Stimulated activated naive CD8-positive, alpha-beta T cell treated with anti-CD3 and anti-CD28 coated beads, Interleukin-15, amount 100 ng/mL, for 72 hours (primary cell): ENCODE data around the gene TUSC2.

Experiments used
- ATAC-seq: fragments of 150-1000 bp; cut with Tn5 transposase; 2 replicates; pipeline ENCODE4 v1.10.0; 2021; ENCODE audit warnings: mild to moderate bottlenecking, moderate library complexity
- DNase-seq, 2 donors: peaks; one replicate each; pipeline ENCODE4 v3.0.0; 2021 to 2022
- H3K27ac Mint-ChIP-seq, 2 donors: one replicate each; pipeline ENCODE4 v1.8.0; 2022; ENCODE audit warnings: mild to moderate bottlenecking in 2 of 2, mixed read lengths in 2 of 2, moderate library complexity in 2 of 2
- H3K27me3 Mint-ChIP-seq: one replicate; pipeline ENCODE4 v1.8.0; 2022; ENCODE audit warnings: mixed read lengths
- H3K4me1 Mint-ChIP-seq: one replicate; pipeline ENCODE4 v1.8.0; 2022; ENCODE audit warnings: mild to moderate bottlenecking, mixed read lengths
- H3K4me3 Mint-ChIP-seq, 2 donors: one replicate each; pipeline ENCODE4 v1.8.0; 2022; ENCODE audit warnings: mild to moderate bottlenecking in 2 of 2, mixed read lengths in 2 of 2, moderate library complexity in 1 of 2
- H3K9me3 Mint-ChIP-seq, 2 donors: one replicate each; pipeline ENCODE4 v1.8.0; 2022; ENCODE audit warnings: mixed read lengths in 2 of 2

Gene TUSC2

GRCh38 chr3:50358911-50359759 is 31.1 kb upstream of the TUSC2 start, which contains the start of gene TMEM115:
TMEM115 (minus strand) TSS chr3:50359521; CDS start chr3:50359063, 458 bp downstream.
- H3K4me1 Mint-ChIP-seq, result peaks cover 62% of the 10 kb centered on the region
- peak within 1 kb of the TSS; percentile 98 to 99 for H3K27ac Mint-ChIP-seq
- no peaks in the 10 kb centered on the region for H3K27me3 Mint-ChIP-seq
- peak; percentile 100 for ATAC-seq
- peak; percentile 91 to 96 for DNase-seq
- peak within 1 kb of the TSS; percentile 97 to 99 for H3K4me3 Mint-ChIP-seq
- no peaks in the 10 kb centered on the region for H3K9me3 Mint-ChIP-seq

DNA sequence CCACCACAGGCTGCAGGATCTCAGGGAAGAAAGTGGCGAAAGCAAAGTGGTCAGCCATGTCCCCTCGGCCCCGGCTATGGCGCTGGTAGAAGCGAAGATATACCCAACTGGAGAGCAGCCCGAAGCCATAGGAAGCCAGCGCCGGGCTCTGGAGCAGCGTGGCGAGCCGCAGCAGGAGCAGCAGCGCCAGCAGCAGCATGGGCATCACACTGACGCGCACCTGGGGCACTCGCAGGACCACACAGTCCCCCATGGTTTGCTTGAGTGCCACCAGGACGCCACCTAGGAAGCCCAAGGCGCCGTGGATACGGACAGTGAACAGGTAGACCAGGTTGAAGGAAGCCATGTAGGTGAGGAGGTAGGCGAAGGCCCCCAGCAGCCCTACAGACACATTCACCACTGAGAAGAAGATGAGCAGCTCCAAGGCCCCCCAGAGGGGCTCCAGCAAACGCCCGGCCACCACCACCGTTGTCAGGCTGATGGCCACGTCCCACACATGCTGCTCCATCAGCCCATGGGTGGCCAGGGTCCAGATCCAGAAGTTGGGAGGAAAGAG is 30.4 kb upstream of the TUSC2 start:
- no peaks in the 10 kb centered on the region for H3K27me3 Mint-ChIP-seq

DNA sequence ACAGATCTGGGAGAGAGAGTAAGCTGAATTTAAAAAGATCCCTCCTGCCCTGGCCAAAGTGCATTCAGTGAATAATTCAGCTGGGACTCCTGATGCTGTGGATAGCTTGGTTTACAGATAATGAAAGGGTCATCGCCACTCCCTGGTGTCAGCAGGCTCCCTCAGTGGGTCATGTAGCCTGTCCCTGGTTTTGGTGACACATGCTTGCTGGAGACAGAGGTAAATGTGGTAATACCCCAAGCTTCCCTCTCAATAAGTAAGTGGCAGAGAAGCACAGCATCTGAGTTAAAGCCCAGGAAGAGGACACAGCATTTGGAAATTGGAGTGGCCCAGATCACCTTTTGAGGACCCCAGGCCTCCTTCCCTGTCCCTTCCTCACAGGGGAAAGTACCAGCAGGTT is 29.5 kb upstream of the TUSC2 start:
- Mint-ChIP-seq H3K9me3 (no peaks in the 10 kb centered on the region), H3K27ac (peak overlapping the region in 1 of 2 donors; percentile 19), H3K4me3 (peak overlapping the region; percentile 97 to 99), H3K4me1 (peaks cover 71% of the 10 kb centered on the region), H3K27me3 (no peaks in the 10 kb centered on the region)
- ATAC-seq (no peak), DNase-seq (no peak)

More for the DNA sequence above, 30.4 kb upstream of the TUSC2 start:
- no peak for ATAC-seq
- no peak for DNase-seq
- peaks cover 64% of the 10 kb centered on the region for H3K4me1 Mint-ChIP-seq
- no peaks in the 10 kb centered on the region for H3K9me3 Mint-ChIP-seq
- H3K27ac Mint-ChIP-seq, result peak overlapping the region; percentile 98
- peak overlapping the region; percentile 97 to 99 for H3K4me3 Mint-ChIP-seq

- ATAC-seq, result no peak
- peak overlapping the region in 1 of 2 donors; percentile 25 for H3K27ac Mint-ChIP-seq
- DNase-seq, result no peak
- peak overlapping the region; percentile 97 to 99 for H3K4me3 Mint-ChIP-seq
- H3K9me3 Mint-ChIP-seq, result no peaks in the 10 kb centered on the region
- no peaks in the 10 kb centered on the region for H3K27me3 Mint-ChIP-seq
- H3K4me1 Mint-ChIP-seq, result peaks cover 79% of the 10 kb centered on the region
These were observed 28.5 kb upstream of the TUSC2 start for GRCh38 chr3:50356553-50356952.

DNA sequence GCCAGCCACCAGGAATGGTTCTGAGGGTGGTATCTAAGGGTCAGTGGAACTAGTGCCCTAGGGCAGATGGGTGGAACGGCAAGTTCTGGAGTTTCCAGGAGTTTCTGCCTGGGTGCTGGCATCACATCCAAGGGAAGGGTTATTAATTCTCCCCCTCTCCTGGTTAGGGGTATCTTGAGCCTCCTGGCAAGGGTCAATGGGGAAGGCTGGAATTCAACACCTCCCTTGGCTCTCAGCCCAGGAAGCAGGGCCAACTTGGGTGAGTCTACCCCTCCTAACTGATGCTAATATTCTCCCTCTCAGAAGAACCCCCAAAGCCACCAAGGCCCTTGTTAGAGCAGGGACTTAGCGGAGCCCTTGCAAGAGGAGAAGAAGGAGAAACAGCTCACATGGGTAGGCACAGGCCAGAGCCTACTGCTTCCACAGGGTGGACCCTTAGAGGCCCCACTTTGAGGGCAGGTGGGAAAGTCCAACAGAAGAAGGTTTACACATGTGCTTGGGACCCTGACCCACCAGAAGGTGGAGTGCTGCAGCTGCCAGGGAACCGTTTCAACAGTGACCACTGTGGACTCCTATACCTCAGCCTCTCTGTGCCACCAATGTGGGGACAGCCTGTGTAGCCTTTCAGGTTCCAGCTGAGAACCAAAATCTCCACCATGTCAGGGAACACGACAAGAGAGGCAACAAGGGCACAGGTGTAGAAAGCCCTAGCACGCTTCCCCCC is 28.0 kb upstream of the TUSC2 start:
- DNase-seq, result no peak
- Mint-ChIP-seq H3K9me3 (no peaks in the 10 kb centered on the region), H3K27ac (peak overlapping the region in 1 of 2 donors; percentile 74), H3K4me1 (peaks cover 84% of the 10 kb centered on the region), H3K4me3 (peak overlapping the region; percentile 97 to 99), H3K27me3 (no peaks in the 10 kb centered on the region)
- no peak for ATAC-seq

- Mint-ChIP-seq H3K27me3 (no peaks in the 10 kb centered on the region), H3K4me1 (peaks cover 89% of the 10 kb centered on the region), H3K27ac (peak overlapping the region in 1 of 2 donors; percentile 25), H3K9me3 (no peaks in the 10 kb centered on the region), H3K4me3 (no peak overlapping the region)
- no peak for DNase-seq
- ATAC-seq, result no peak
These were observed 26.8 kb upstream of the TUSC2 start for GRCh38 chr3:50354850-50355249.

DNA sequence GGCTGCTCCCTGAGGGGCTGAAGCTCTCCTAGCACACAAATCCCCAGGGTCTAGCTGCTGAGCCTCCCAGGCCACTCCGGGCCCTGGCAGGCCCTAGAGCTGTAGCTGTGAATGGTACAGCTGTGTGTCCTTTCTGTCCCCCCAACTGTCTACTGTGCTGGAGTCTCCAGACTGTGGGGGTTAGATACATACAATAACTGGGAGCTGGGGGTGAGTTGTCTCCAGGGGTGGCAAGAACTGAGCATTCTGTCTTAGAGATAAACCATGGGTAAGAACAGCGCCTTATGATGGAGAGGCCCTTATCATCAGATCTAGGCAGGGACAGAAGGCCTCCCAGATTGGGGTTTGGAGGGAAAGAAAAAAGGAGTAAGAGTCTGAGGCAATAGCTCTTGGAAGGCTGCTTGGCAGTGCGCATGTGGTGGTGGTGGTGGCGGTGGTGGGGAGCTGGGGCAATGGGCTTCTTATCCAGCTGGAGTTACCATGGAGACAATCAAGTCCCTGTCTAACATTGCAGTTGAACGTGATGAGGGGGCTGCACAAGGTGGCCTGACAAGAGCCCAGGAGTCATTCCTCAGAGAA is 26.3 kb upstream of the TUSC2 start:
- ATAC-seq (no peak), DNase-seq (no peak)
- peaks cover 89% of the 10 kb centered on the region for H3K4me1 Mint-ChIP-seq
- H3K4me3 Mint-ChIP-seq, result no peak overlapping the region
- H3K27me3 Mint-ChIP-seq, result no peaks in the 10 kb centered on the region
- H3K27ac Mint-ChIP-seq, result peak overlapping the region in 1 of 2 donors; percentile 49
- H3K9me3 Mint-ChIP-seq, result no peaks in the 10 kb centered on the region

- Mint-ChIP-seq H3K9me3 (no peaks in the 10 kb centered on the region), H3K27ac (no peak overlapping the region), H3K4me1 (peaks cover 91% of the 10 kb centered on the region), H3K4me3 (no peak overlapping the region), H3K27me3 (no peaks in the 10 kb centered on the region)
- DNase-seq (no peak), ATAC-seq (no peak)
These were observed 25.4 kb upstream of the TUSC2 start for GRCh38 chr3:50353245-50354004.

GRCh38 chr3:50352781-50353180 is 24.8 kb upstream of the TUSC2 start:
- Mint-ChIP-seq H3K4me1 (peaks cover 91% of the 10 kb centered on the region), H3K27ac (no peak overlapping the region), H3K4me3 (no peak overlapping the region), H3K9me3 (no peaks in the 10 kb centered on the region), H3K27me3 (no peaks in the 10 kb centered on the region)
- ATAC-seq (no peak), DNase-seq (no peak)

- peaks cover 88% of the 10 kb centered on the region for H3K4me1 Mint-ChIP-seq
- no peak for DNase-seq
- peak overlapping the region; percentile 88 to 90 for H3K4me3 Mint-ChIP-seq
- H3K9me3 Mint-ChIP-seq, result no peaks in the 10 kb centered on the region
- no peak for ATAC-seq
- H3K27me3 Mint-ChIP-seq, result no peaks in the 10 kb centered on the region
- H3K27ac Mint-ChIP-seq, result peak overlapping the region; percentile 19 to 96
These were observed 23.3 kb upstream of the TUSC2 start for GRCh38 chr3:50351323-50351697.

- Mint-ChIP-seq H3K9me3 (no peaks in the 10 kb centered on the region), H3K4me3 (peak within 1 kb of the TSS; percentile 88 to 90), H3K27ac (peak within 1 kb of the TSS; percentile 96 to 97), H3K27me3 (no peaks in the 10 kb centered on the region), H3K4me1 (peaks cover 88% of the 10 kb centered on the region)
- DNase-seq (peak; percentile 98), ATAC-seq (peak; percentile 91)
These were observed 22.7 kb upstream of the TUSC2 start, which contains the start of the genes CYB561D2 and NPRL2 for GRCh38 chr3:50350527-50351322. CYB561D2 (plus strand) TSS chr3:50350862; CDS start chr3:50351434, 572 bp downstream. NPRL2 (minus strand) TSS chr3:50350775; CDS start chr3:50350652, 123 bp downstream.

GRCh38 chr3:50350213-50350526 is 22.1 kb upstream of the TUSC2 start:
- Mint-ChIP-seq H3K9me3 (no peaks in the 10 kb centered on the region), H3K4me1 (peaks cover 88% of the 10 kb centered on the region), H3K27me3 (no peaks in the 10 kb centered on the region), H3K4me3 (peak overlapping the region; percentile 88 to 90), H3K27ac (peak overlapping the region; percentile 85 to 97)
- DNase-seq, result no peak
- ATAC-seq, result no peak

DNA sequence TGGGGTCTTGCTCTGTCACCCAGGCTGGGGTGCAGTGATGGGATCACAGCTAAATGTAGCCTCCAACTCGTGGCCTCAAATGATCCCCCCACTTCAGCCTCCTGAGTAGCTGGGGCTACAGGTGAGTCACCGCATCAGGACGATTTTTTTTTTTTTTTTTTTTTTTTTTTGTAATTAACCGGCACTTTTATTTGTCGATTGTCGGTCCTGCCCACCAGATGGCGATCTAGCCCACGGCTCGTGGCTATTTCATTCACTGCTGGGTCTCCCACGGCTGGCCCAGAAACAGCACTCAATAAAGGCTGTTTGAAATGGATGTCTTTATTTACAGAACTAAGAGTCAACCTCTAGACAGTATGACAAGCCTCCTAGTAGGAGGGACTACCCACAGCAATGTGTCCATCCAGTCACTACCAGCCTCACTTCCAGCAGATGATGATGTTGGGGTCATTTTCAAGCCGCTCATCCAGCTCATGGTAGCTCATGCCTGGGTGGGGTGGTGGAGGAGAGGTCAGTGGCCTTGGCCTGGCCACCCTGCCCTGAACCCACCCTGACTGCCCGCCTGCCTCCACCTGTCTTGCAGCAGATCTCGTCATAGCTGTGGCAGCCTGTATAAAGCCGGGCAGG is 19.3 kb upstream of the TUSC2 start:
- Mint-ChIP-seq H3K27me3 (no peaks in the 10 kb centered on the region), H3K4me1 (peaks cover 80% of the 10 kb centered on the region), H3K9me3 (no peaks in the 10 kb centered on the region), H3K4me3 (no peak overlapping the region), H3K27ac (peak overlapping the region in 1 of 2 donors; percentile 39)
- ATAC-seq (no peak), DNase-seq (peak; percentile 73 to 81)
